Prostate gland (tissue), 2 donors: Measurements from ENCODE around the gene NTNG1. TPM values are rescaled to one million over a fixed set of nuclear protein-coding genes. Genes with fewer than 3 reads are reported as not detected.

ENCODE experiments used
- DNase-seq: peaks from one replicate; pipeline ENCODE4 v3.0.0-alpha.2; 2019; ENCODE audit warnings: low spot score
- H3K27ac ChIP-seq, 2 donors: fragments of 200-600 bp; sonication (generic); 2 replicates each; pipeline ENCODE4 v1.5.1; 2017 to 2019
- H3K27me3 ChIP-seq: fragments of 200-600 bp; sonication (generic); replicated peaks from 2 replicates; pipeline ENCODE4 v1.5.1; 2019; ENCODE audit not compliant: insufficient read depth
- H3K36me3 ChIP-seq, 2 donors: fragments of 200-600 bp; sonication (generic); 1 replicate in 1 of 2; 2 replicates in 1 of 2; pipeline versions ENCODE4 v1.5.1 to v1.8.1; 2017 to 2019
- H3K4me1 ChIP-seq: fragments of 200-600 bp; sonication (generic); replicated peaks from 2 replicates; pipeline ENCODE4 v1.5.1; 2019
- H3K4me3 ChIP-seq, 2 donors: fragments of 200-600 bp; sonication (generic); 2 replicates each; pipeline ENCODE4 v1.5.1; 2017 to 2019
- H3K9me3 ChIP-seq: fragments of 200-600 bp; sonication (generic); 2 replicates; pipeline ENCODE4 v1.5.1; 2017
- POLR2A ChIP-seq: fragments of 450-650 bp; IDR thresholded peaks from one replicate; pipeline ENCODE4 v1.6.1; 2016; ENCODE audit warnings: antibody characterized with exemption, mild to moderate bottlenecking
- POLR2AphosphoS5 ChIP-seq: sonication (generic); formaldehyde crosslinking; IDR thresholded peaks from one replicate; pipeline ENCODE4 v1.6.1; 2017; ENCODE audit warnings: antibody characterized with exemption
- WGBS: methylation state at CpG from one replicate; pipeline ENCODE4 v1.1.5; 2018; 5-methylcytosine and 5-hydroxymethylcytosine counted together
- intact Hi-C: fragments of 100-400 bp; cut with DNase I; formaldehyde crosslinking; loops from one replicate; pipeline ENCODE4 v1.14.2; 2022
- total RNA-seq, 2 donors: library from RNA; depleted of rRNA; stranded (reverse); fragments of >200 nt; gene quantifications; one replicate each; pipeline ENCODE4 v1.1.0, GENCODE V29; 2016
- TF ChIP-seq, protein P1 (sequence below), 4 experiments: fragments of 200-600 bp in 2 of 4; fragments of 450-650 bp in 2 of 4; sonication (generic) in 2 of 4; IDR thresholded peaks; 1 replicate in 3 of 4; 2 replicates in 1 of 4; pipeline ENCODE4 v1.5.1; 2016 to 2019; ENCODE audit warnings: antibody characterized with exemption in 4 of 4, mild to moderate bottlenecking in 2 of 4, moderate library complexity in 2 of 4

NTNG1 gene
- total RNA-seq, 2 donors from 2014 or later = 2.6 to 5.1 TPM

DNA sequence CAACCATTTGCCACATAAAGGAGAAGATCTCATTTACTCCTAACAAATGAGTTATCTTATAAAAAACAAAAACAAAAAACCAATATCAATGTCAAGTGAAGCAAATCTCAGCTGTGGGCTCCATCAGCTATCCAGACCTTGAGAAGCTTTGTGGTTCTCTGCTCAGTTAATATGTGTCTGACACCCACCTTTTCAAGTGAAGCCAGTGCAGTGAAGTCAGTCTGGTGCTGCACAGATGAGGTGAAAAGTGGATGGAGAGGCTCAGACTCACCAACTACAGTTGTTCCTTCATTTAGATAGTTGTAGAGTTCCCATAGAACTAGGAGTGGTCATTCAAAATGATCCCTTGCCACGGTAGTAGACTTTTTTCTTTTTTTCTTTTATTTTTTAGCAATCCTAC is 106.8 kb downstream of the NTNG1 start:
- 78% methylated on average over 1 of the region's 1 CpG for WGBS
- Histone ChIP-seq H3K36me3 (no peaks in the 10 kb centered on the region), H3K4me3 (no peak overlapping the region), H3K9me3 (no peaks in the 10 kb centered on the region), H3K27me3 (no peaks in the 10 kb centered on the region), H3K27ac (no peak overlapping the region), H3K4me1 (no peaks in the 10 kb centered on the region)
- no peak for TF ChIP-seq POLR2AphosphoS5
- TF ChIP-seq, protein P1, sequence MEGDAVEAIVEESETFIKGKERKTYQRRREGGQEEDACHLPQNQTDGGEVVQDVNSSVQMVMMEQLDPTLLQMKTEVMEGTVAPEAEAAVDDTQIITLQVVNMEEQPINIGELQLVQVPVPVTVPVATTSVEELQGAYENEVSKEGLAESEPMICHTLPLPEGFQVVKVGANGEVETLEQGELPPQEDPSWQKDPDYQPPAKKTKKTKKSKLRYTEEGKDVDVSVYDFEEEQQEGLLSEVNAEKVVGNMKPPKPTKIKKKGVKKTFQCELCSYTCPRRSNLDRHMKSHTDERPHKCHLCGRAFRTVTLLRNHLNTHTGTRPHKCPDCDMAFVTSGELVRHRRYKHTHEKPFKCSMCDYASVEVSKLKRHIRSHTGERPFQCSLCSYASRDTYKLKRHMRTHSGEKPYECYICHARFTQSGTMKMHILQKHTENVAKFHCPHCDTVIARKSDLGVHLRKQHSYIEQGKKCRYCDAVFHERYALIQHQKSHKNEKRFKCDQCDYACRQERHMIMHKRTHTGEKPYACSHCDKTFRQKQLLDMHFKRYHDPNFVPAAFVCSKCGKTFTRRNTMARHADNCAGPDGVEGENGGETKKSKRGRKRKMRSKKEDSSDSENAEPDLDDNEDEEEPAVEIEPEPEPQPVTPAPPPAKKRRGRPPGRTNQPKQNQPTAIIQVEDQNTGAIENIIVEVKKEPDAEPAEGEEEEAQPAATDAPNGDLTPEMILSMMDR (IDR thresholded peaks at IDR 0.05) = no peak
- DNase-seq = no peak
- intact Hi-C loops = no loop called here

DNA sequence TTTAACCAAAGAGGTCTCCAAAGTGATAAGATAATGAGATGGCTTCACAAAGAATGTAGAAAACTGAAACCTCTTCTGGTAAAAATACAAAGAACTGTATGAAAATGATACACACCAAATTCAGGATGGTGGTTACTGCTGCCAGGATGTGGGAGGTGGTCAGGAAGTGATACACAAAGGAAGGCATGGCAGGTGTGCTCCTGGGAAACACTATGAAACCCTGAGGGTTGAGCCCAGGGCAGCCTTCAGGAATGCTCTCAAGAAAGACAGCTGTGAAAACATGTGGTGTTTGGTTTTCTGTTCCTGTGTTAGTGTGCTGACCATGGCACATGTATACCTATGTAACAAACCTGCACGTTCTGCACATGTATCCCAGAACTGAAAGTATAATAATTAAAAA is 109.3 kb downstream of the NTNG1 start:
- Histone ChIP-seq H3K27me3 (no peaks in the 10 kb centered on the region), H3K9me3 (no peaks in the 10 kb centered on the region), H3K4me1 (no peaks in the 10 kb centered on the region), H3K4me3 (no peak overlapping the region), H3K36me3 (no peaks in the 10 kb centered on the region), H3K27ac (no peak overlapping the region)
- no peak for DNase-seq
- intact Hi-C loops = no loop called here
- 50% methylated on average over 1 of the region's 1 CpG for WGBS
- TF ChIP-seq POLR2AphosphoS5 = no peak
- TF ChIP-seq POLR2A = no peak
- TF ChIP-seq, protein P1 (IDR thresholded peaks at IDR 0.05) = no peak

DNA sequence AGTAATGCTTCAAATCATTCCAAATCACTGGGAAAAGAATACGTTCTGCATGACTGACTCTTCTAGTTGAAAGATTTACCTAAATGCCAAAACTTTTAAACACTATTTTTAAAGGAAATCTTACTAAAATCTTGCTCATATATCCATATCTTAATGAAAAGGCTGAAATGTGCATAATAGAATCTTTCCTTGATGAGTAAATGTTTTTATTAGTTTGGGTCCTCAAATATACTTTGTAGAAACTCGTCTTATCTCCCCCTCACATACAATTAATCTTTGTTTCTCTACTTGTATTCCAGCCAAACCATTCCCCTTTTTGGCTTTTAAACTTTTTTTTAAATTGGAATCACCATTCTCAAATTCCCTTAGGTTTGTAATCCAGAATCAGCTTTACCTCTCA is 110.2 kb downstream of the NTNG1 start:
- Histone ChIP-seq H3K27me3 (no peaks in the 10 kb centered on the region), H3K9me3 (no peaks in the 10 kb centered on the region), H3K4me3 (no peak overlapping the region), H3K36me3 (no peaks in the 10 kb centered on the region), H3K4me1 (no peaks in the 10 kb centered on the region), H3K27ac (no peak overlapping the region)
- no peak for DNase-seq
- intact Hi-C loops = no loop called here
- no peak for TF ChIP-seq POLR2A
- TF ChIP-seq, protein P1 (IDR thresholded peaks at IDR 0.05) = no peak
- TF ChIP-seq POLR2AphosphoS5 = no peak
- 41% methylated on average over 2 of the region's 2 CpGs for WGBS

DNA sequence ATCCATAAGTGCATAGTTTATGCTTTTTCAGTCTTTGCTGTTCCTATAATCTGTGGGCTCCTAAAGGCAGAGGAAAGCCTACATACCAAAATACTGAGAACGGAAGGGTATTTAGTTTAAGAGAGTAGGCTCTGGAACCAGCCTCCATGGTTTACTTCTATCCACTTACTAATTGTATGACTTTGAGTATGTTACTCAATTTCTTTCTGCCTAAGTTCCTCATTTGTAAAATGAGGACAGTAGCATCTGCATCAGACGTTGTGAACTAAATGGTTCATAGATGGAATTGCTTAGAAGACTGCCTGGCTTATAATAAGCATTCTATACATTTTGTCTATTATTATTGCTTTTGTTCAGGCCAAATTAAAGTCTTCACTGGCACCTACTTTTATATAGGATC is 111.0 kb downstream of the NTNG1 start:
- no peak for DNase-seq
- 76% methylated on average over 2 of the region's 2 CpGs for WGBS

DNA sequence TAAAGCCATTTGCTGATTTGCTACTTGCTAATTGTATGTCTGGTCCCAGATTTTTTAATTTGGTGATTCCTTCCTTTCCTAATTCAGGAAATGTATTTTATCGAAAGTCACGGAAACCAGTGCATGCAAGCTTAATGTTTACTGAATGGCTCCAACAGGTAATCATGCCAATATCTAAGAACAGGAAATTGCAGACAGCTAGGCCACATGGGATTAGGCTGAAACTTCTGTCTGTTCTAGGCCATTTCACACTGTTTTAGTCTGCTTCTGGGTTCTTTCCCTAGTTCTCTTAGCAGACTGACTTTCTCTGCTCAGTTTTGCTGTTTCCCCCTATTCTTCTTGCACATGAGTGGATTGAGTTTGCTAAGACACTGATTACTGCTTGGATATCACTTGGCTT is 111.4 kb downstream of the NTNG1 start:
- DNase-seq = no peak
- intact Hi-C loops = no loop called here
- Histone ChIP-seq H3K4me1 (no peaks in the 10 kb centered on the region), H3K9me3 (no peaks in the 10 kb centered on the region), H3K27ac (no peak overlapping the region), H3K36me3 (no peaks in the 10 kb centered on the region), H3K4me3 (no peak overlapping the region), H3K27me3 (no peaks in the 10 kb centered on the region)
- no peak for TF ChIP-seq POLR2AphosphoS5
- no peak for TF ChIP-seq POLR2A
- TF ChIP-seq, protein P1 (IDR thresholded peaks at IDR 0.05) = no peak
- 67% methylated on average over 2 of the region's 2 CpGs for WGBS

More for the DNA sequence above, 111.0 kb downstream of the NTNG1 start:
- Histone ChIP-seq H3K27ac (no peak overlapping the region), H3K27me3 (no peaks in the 10 kb centered on the region), H3K9me3 (no peaks in the 10 kb centered on the region), H3K4me1 (no peaks in the 10 kb centered on the region), H3K4me3 (no peak overlapping the region), H3K36me3 (no peaks in the 10 kb centered on the region)
- intact Hi-C loops = no loop called here
- TF ChIP-seq, protein P1 (IDR thresholded peaks at IDR 0.05) = no peak
